GM18499 (cell line): Measurements from ENCODE around the gene SRSF3.

Experiments used
- ATAC-seq: cut with Tn5 transposase; IDR thresholded peaks from one replicate; pipeline ENCODE4 v1.9.1; 2021; ENCODE audit warnings: moderate number of reproducible peaks; ENCODE audit not compliant: insufficient read depth, unreplicated experiment

The SRSF3 gene

GRCh38 chr6:36618366-36619355 lies 24.5 kb downstream of the SRSF3 start:
- no peak for ATAC-seq

DNA sequence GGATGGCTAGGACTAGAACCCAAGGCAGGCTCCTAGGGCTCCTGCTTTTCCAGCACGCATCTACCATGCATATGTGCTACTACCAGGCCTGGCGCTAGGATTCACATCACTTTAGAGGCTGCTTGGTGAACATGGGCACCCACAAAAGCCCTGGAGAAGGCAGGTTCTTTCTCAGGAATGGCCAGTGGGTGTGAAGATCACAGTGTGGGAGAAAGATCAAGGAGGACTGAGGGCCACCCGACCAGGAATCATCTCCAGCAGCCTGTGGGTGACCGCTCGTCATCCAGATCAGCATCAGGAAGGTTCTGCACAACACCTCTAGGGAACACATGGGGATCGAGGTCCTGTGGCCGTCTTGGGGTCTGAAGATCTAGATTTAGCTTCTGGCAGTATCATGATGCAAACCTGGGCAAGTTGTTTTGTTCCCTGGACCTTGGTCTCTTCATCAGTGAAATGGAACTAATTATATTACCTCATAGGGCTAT lies 27.3 kb downstream of the SRSF3 start:
- ATAC-seq: no peak

- ATAC-seq: no peak
Observed at GRCh38 chr6:36622901-36623546, 28.9 kb downstream of the SRSF3 start.

GRCh38 chr6:36623547-36624459 lies 29.6 kb downstream of the SRSF3 start:
- no peak for ATAC-seq

- no peak for ATAC-seq
Observed at GRCh38 chr6:36624461-36625157, 30.4 kb downstream of the SRSF3 start.

DNA sequence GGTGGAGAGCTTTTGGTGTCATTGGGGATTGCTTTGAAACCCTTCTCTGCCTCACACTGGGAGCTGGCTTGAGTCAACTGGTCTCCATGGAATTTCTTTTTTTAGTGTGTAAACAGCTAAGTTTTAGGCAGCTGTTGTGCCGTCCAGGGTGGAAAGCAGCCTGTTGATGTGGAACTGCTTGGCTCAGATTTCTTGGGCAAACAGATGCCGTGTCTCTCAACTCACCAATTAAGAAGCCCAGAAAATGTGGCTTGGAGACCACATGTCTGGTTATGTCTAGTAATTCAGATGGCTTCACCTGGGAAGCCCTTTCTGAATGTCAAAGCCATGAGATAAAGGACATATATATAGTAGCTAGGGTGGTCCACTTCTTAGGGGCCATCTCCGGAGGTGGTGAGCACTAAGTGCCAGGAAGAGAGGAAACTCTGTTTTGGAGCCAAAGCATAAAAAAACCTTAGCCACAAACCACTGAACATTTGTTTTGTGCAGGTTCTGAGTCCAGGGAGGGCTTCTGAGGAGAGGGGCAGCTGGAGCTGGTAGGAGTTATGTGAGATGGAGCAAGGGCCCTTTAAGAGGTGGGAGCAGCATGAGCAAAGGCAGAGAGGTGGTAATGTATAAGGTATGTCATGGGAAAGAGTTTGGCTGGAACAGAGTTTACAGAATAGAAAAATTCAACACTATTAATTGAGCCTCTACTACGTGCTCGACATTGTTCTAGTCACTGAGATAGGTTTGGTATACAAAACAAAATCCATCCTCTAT lies 31.2 kb downstream of the SRSF3 start:
- ATAC-seq: no peak

DNA sequence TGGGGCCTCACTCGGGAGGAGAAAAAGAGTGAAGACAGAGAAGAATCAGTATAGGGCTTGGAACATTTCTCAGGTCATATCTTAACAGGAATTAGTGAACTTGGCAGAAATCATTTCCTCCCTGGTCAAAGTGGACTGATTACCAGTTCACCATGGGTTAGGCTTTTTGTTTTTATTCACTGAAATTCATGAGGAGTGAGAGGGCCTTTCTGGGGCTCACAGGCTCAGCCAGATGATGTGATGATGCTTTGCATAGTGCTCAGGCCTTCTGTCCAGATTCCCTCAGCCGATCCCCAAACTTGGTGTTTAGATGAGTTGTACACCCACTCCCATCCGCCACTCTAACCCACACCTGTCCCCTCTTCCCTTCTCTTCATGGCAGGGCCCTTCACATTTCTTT lies 32.5 kb downstream of the SRSF3 start:
- ATAC-seq: no peak

GRCh38 chr6:36627141-36627540 lies 33.0 kb downstream of the SRSF3 start:
- ATAC-seq: no peak

DNA sequence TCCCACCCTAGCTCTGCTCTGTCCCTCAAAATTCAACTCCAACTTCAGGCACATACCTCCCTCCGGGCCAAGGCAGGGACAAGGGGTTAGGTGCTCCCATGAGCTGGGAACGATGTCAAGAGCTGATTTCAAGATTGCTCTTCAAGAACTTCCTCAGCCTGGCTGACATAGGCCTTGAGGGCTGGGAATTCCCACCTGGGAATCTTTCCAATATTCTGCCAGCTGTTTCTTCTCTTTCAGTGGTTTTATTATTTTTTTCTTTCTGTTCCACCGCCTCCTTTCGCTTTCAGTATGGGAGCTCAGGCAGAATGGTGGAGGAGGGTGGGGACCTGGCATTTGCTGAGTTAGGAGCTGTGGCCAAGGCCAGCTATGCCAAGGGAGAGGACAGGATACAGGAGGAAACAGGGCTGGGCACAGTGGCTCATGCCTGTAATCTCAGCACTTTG lies 33.7 kb downstream of the SRSF3 start:
- ATAC-seq: no peak

DNA sequence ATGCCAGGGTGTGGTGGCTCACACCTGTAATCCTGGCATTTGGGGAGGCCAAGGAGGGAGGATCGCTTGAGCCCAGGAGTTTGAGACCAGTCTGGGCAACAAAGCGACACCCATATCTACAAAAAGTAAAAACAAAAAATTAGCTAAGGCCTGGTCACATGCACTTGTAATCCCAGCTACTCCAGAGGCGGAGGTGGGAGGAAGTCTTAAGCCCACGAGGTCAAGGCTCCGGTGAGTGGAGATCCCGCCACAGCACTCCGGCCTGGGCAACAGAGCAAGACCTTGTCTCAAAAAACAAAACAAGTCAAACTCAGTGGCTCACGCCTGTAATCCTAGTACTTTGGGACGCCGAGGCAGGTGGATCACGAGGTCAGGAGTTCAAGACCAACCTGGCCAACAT lies 35.6 kb downstream of the SRSF3 start:
- ATAC-seq: no peak

GRCh38 chr6:36631326-36632011 lies 37.3 kb downstream of the SRSF3 start:
- no peak for ATAC-seq

GRCh38 chr6:36633370-36633769 lies 39.2 kb downstream of the SRSF3 start:
- no peak for ATAC-seq

GRCh38 chr6:36633915-36634314 lies 39.8 kb downstream of the SRSF3 start:
- ATAC-seq: no peak

GRCh38 chr6:36634317-36635108 lies 40.4 kb downstream of the SRSF3 start:
- no peak for ATAC-seq

GRCh38 chr6:36636283-36636682 lies 42.1 kb downstream of the SRSF3 start:
- ATAC-seq: no peak

GRCh38 chr6:36636687-36637418 lies 42.7 kb downstream of the SRSF3 start:
- no peak for ATAC-seq

DNA sequence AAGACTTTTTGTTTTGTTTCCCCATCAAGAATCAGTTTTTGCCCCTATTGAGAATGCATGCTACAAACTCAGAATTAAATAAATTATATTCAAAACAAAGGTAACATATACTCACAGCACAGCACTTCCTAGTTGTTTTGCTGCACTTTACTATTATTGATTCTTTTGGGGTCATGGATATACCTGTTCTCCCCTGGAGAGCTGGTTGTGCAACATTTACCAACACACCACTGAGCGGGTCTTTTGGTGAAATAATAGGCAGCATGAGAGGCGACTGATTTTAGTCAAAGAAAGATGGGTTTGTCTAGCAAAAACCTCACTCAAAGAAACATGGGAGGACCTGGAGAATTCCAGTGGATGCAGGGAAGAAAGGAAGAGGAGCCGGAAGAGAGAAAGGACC lies 44.4 kb downstream of the SRSF3 start:
- ATAC-seq: no peak
